T-cell (primary cell): Measurements from ENCODE around the gene VPS37D. TPM values are rescaled to one million over a fixed set of nuclear protein-coding genes. Genes with fewer than 3 reads are reported as not detected.
A peak's percentile ranks its signal among the peaks of the same experiment; 100 is the strongest.

ENCODE experiments used
- ATAC-seq, 4 experiments: fragments of 200-7000 bp in 3 of 4; fragments of 150-1000 bp in 1 of 4; cut with Tn5 transposase; replicated peaks in 1 of 4; 1 replicate in 3 of 4; 2 replicates in 1 of 4; pipeline ENCODE4 v1.10.0; 2021; ENCODE audit warnings: moderate library complexity in 3 of 4, mild to moderate bottlenecking in 2 of 4, moderate number of reproducible peaks in 1 of 4
- CTCF ChIA-PET, 2 donors: fragments of 300-600 bp; sonication (Branson Sonifier 250); formaldehyde crosslinking; loops; one replicate each; lab custom pipeline; 2022; ENCODE audit warnings: antibody characterized with exemption in 2 of 2; lab: Charles Lee
- POLR2A ChIA-PET, 2 donors: fragments of 300-600 bp; sonication (Branson Sonifier 250); formaldehyde crosslinking; loops; one replicate each; lab custom pipeline; 2022; ENCODE audit warnings: antibody characterized with exemption in 2 of 2; lab: Charles Lee
- DNase-seq, 35 experiments: peaks; one replicate each; pipeline versions ENCODE4 v3.0.0 to v3.0.0-alpha.2; 2013 to 2023
- H3K27ac ChIP-seq: one replicate; pipeline ENCODE4 v1.5.1; 2013; ENCODE audit warnings: low read length
- H3K27me3 ChIP-seq, 2 experiments: replicated peaks in 1 of 2; 1 replicate in 1 of 2; 2 replicates in 1 of 2; pipeline versions ENCODE4 v1.6.1 to v1.7.0; 2013; ENCODE audit warnings: low read length in 1 of 2, mixed read lengths in 1 of 2; ENCODE audit not compliant: control insufficient read depth in 2 of 2, insufficient read depth in 2 of 2; ENCODE audit errors: extremely low read depth in 1 of 2
- H3K36me3 ChIP-seq, 2 donors: 1 replicate in 1 of 2; 2 replicates in 1 of 2; pipeline versions ENCODE4 v1.6.1 to v1.7.0; 2013; ENCODE audit warnings: low read length in 1 of 2; ENCODE audit not compliant: control insufficient read depth in 2 of 2, insufficient read depth in 1 of 2; ENCODE audit errors: extremely low read depth in 1 of 2
- H3K4me1 ChIP-seq, 2 experiments: 1 replicate in 1 of 2; 2 replicates in 1 of 2; pipeline versions ENCODE4 v1.6.1 to v1.7.0; 2013; ENCODE audit warnings: low read length in 2 of 2, mixed read lengths in 1 of 2; ENCODE audit not compliant: insufficient read depth in 2 of 2, control insufficient read depth in 1 of 2; ENCODE audit errors: extremely low read depth in 1 of 2
- H3K4me3 ChIP-seq, 2 donors: 1 replicate in 1 of 2; 2 replicates in 1 of 2; pipeline versions ENCODE4 v1.5.1 to v1.7.0; 2013; ENCODE audit warnings: mild to moderate bottlenecking in 2 of 2, low read length in 1 of 2, moderate library complexity in 1 of 2; ENCODE audit not compliant: control insufficient read depth in 1 of 2; ENCODE audit errors: extremely low read depth in 1 of 2
- H3K9me3 ChIP-seq: 2 replicates; pipeline ENCODE4 v1.7.0; 2013
- H3K27ac Mint-ChIP-seq, 2 donors: one replicate each; pipeline ENCODE4 v1.8.0; 2020 to 2021; ENCODE audit warnings: mild to moderate bottlenecking in 2 of 2, mixed read lengths in 2 of 2
- H3K27me3 Mint-ChIP-seq, 2 donors: one replicate each; pipeline ENCODE4 v1.8.0; 2021 to 2022; ENCODE audit warnings: mixed read lengths in 2 of 2
- H3K36me3 Mint-ChIP-seq: one replicate; pipeline ENCODE4 v1.8.0; 2021; ENCODE audit warnings: mixed read lengths
- H3K4me1 Mint-ChIP-seq, 3 donors: one replicate each; pipeline ENCODE4 v1.8.0; 2020 to 2022; ENCODE audit warnings: mixed read lengths in 3 of 3, mild to moderate bottlenecking in 1 of 3
- H3K4me3 Mint-ChIP-seq, 3 donors: one replicate each; pipeline ENCODE4 v1.8.0; 2020 to 2022; ENCODE audit warnings: mild to moderate bottlenecking in 3 of 3, mixed read lengths in 3 of 3, moderate library complexity in 3 of 3
- H3K9me3 Mint-ChIP-seq, 3 donors: one replicate each; pipeline ENCODE4 v1.8.0; 2020 to 2022; ENCODE audit warnings: mixed read lengths in 3 of 3
- WGBS: methylation state at CpG from one replicate; pipeline ENCODE4 v1.1.5; 2013; ENCODE audit warnings: missing lambda C conversion rate; ENCODE audit not compliant: insufficient coverage; 5-methylcytosine and 5-hydroxymethylcytosine counted together
- total RNA-seq, 35 experiments: library from RNA in 6 of 35; stranded (reverse) in 6 of 35; fragments of 120-200 nt in 1 of 35; gene quantifications; one replicate each; pipeline versions ENCODE4 v1.2.1 to v1.2.4 and lab custom pipeline; 2013 to 2026

Gene VPS37D
- total RNA-seq, 5 donors from 2014 or later (not counting 1 experiment from before 2014, with no cell fraction given): 0.36 to 1.1 (median 0.57) TPM

- DNase-seq: no peak
- 86% methylated on average over 4 of the region's 13 CpGs for WGBS
- no peak for ATAC-seq
- Mint-ChIP-seq H3K9me3 (no peaks in the 10 kb centered on the region), H3K27me3 (peaks cover 2 to 5% of the 10 kb centered on the region in 2 donors), H3K4me3 (peak overlapping the region; percentile 72 to 86 (median 86)), H3K4me1 (peaks cover 26 to 38% (median 30%) of the 10 kb centered on the region in 3 donors), H3K36me3 (no peaks in the 10 kb centered on the region), H3K27ac (peak overlapping the region in 1 of 2 donors; percentile 22)
- peaks cover 5 to 29% of the 10 kb centered on the region in 2 experiments for H3K27me3 ChIP-seq
- peaks cover 14 to 42% of the 10 kb centered on the region in 2 experiments for H3K4me1 ChIP-seq
- ChIA-PET POLR2A (interaction anchor here in 1 of 2 donors (0.6 kb wide), 1 partner anchor 21 kb away, joined by 4 read pairs; no protein-coding TSS in a partner anchor), CTCF (interaction anchor here (0.6 to 1.3 kb wide), 4 partner anchors 11 to 21 kb away, joined by 3 to 7 read pairs (median 4); partner anchors contain the start of gene ABHD11 (in 1 of the 2))
- no peaks in the 10 kb centered on the region for H3K9me3 ChIP-seq
- no peak overlapping the region for H3K27ac ChIP-seq
- H3K36me3 ChIP-seq: no peaks in the 10 kb centered on the region
- peak overlapping the region in 1 of 2 donors; percentile 82 for H3K4me3 ChIP-seq
Observed at GRCh38 chr7:73717025-73717807, 49.6 kb downstream of the VPS37D start.

GRCh38 chr7:73717991-73718405 is 50.4 kb downstream of the VPS37D start:
- Mint-ChIP-seq H3K4me1 (peaks cover 26 to 34% (median 26%) of the 10 kb centered on the region in 3 donors), H3K27me3 (peaks cover 2 to 5% of the 10 kb centered on the region in 2 donors), H3K27ac (peak overlapping the region; percentile 35 to 78), H3K9me3 (no peaks in the 10 kb centered on the region), H3K4me3 (peak overlapping the region; percentile 72 to 86 (median 86)), H3K36me3 (no peaks in the 10 kb centered on the region)
- ChIA-PET POLR2A (no interaction called here), CTCF (interaction anchor here in 1 of 2 donors (0.9 to 1.3 kb wide), 2 partner anchors 17 to 20 kb away, joined by 4 to 7 read pairs; partner anchors contain the start of gene ABHD11)
- Histone ChIP-seq H3K9me3 (no peaks in the 10 kb centered on the region), H3K27me3 (peaks cover 5 to 29% of the 10 kb centered on the region in 2 experiments), H3K27ac (peak overlapping the region; percentile 23), H3K4me1 (peaks cover 14 to 42% of the 10 kb centered on the region in 2 experiments), H3K36me3 (no peaks in the 10 kb centered on the region), H3K4me3 (peak overlapping the region; percentile 73 to 82)
- DNase-seq (peak; percentile 40 to 79 (median 60)), ATAC-seq (peak; percentile 71 to 82 (median 74))
- 2% methylated on average over 7 of the region's 10 CpGs for WGBS

- peaks cover 25 to 33% (median 26%) of the 10 kb centered on the region in 3 donors for H3K4me1 Mint-ChIP-seq
- H3K36me3 Mint-ChIP-seq: no peaks in the 10 kb centered on the region
- ATAC-seq: no peak
- no peak overlapping the region for H3K27ac Mint-ChIP-seq
- DNase-seq: peak in 4 of 35 experiments; percentile 24 to 45 (median 36)
- Histone ChIP-seq H3K4me1 (peaks cover 14 to 42% of the 10 kb centered on the region in 2 experiments), H3K4me3 (peak overlapping the region; percentile 73 to 82), H3K36me3 (no peaks in the 10 kb centered on the region), H3K27ac (peak overlapping the region; percentile 23), H3K9me3 (no peaks in the 10 kb centered on the region), H3K27me3 (peaks cover 5 to 29% of the 10 kb centered on the region in 2 experiments)
- no peaks in the 10 kb centered on the region for H3K9me3 Mint-ChIP-seq
- WGBS: 26% methylated on average over 5 of the region's 9 CpGs
- peaks cover 2 to 5% of the 10 kb centered on the region in 2 donors for H3K27me3 Mint-ChIP-seq
- ChIA-PET CTCF (interaction anchor here in 1 of 2 donors (0.9 to 1.3 kb wide), 2 partner anchors 17 to 20 kb away, joined by 4 to 7 read pairs; partner anchors contain the start of gene ABHD11), POLR2A (no interaction called here)
- H3K4me3 Mint-ChIP-seq: peak overlapping the region; percentile 72 to 86 (median 86)
Observed at GRCh38 chr7:73718438-73718881, 50.8 kb downstream of the VPS37D start.

- peaks cover 5 to 29% of the 10 kb centered on the region in 2 experiments for H3K27me3 ChIP-seq
- Mint-ChIP-seq H3K27me3 (peaks cover 2 to 5% of the 10 kb centered on the region in 2 donors), H3K4me3 (peak within 1 kb of the TSS; percentile 74 to 87 (median 86)), H3K36me3 (no peaks in the 10 kb centered on the region), H3K4me1 (peaks cover 25 to 33% (median 26%) of the 10 kb centered on the region in 3 donors), H3K9me3 (no peaks in the 10 kb centered on the region), H3K27ac (peak within 1 kb of the TSS; percentile 36 to 78)
- 2% methylated on average over 57 of the region's 96 CpGs for WGBS
- H3K9me3 ChIP-seq: no peaks in the 10 kb centered on the region
- DNase-seq (peak in 34 of 35 experiments; percentile 35 to 87 (median 60)), ATAC-seq (peak; percentile 79 to 87 (median 84))
- H3K4me3 ChIP-seq: peak within 1 kb of the TSS; percentile 73 to 82
- CTCF ChIA-PET: interaction anchor here (0.9 kb wide), 2 partner anchors 112 to 113 kb away, joined by 5 to 6 read pairs; no protein-coding TSS in a partner anchor
- peaks cover 14 to 42% of the 10 kb centered on the region in 2 experiments for H3K4me1 ChIP-seq
- POLR2A ChIA-PET: interaction anchor here in 1 of 2 donors (0.6 kb wide), 1 partner anchor 98 kb away, joined by 3 read pairs; no protein-coding TSS in a partner anchor
- no peaks in the 10 kb centered on the region for H3K36me3 ChIP-seq
- H3K27ac ChIP-seq: no peak within 1 kb of the TSS
Observed at GRCh38 chr7:73718905-73719805, 51.5 kb downstream of the VPS37D start, which contains the start of gene STX1A. STX1A (minus strand) TSS chr7:73719669; CDS start chr7:73719631, 38 bp downstream.

- no peaks in the 10 kb centered on the region for H3K36me3 Mint-ChIP-seq
- WGBS: 15% methylated on average over 14 of the region's 16 CpGs
- H3K4me3 ChIP-seq: peak overlapping the region; percentile 10 to 57
- no peak overlapping the region for H3K27ac ChIP-seq
- ATAC-seq (peak in 1 of 4 experiments; percentile 1), DNase-seq (peak in 1 of 35 experiments; percentile 13)
- peaks cover 14 to 42% of the 10 kb centered on the region in 2 experiments for H3K4me1 ChIP-seq
- peaks cover 25 to 33% (median 26%) of the 10 kb centered on the region in 3 donors for H3K4me1 Mint-ChIP-seq
- peaks cover 3 to 5% of the 10 kb centered on the region in 2 donors for H3K27me3 Mint-ChIP-seq
- peak overlapping the region; percentile 74 to 87 (median 82) for H3K4me3 Mint-ChIP-seq
- no peaks in the 10 kb centered on the region for H3K36me3 ChIP-seq
- ChIA-PET CTCF (interaction anchor here (0.9 kb wide), 2 partner anchors 113 kb away, joined by 5 to 6 read pairs; no protein-coding TSS in a partner anchor), POLR2A (interaction anchor here in 1 of 2 donors (0.6 kb wide), 1 partner anchor 78 kb away, joined by 5 read pairs; no protein-coding TSS in a partner anchor)
- no peaks in the 10 kb centered on the region for H3K9me3 Mint-ChIP-seq
- peak overlapping the region in 1 of 2 donors; percentile 78 for H3K27ac Mint-ChIP-seq
- no peaks in the 10 kb centered on the region for H3K9me3 ChIP-seq
- peaks cover 5 to 32% of the 10 kb centered on the region in 2 experiments for H3K27me3 ChIP-seq
Observed at GRCh38 chr7:73719806-73720169, 52.2 kb downstream of the VPS37D start.
